ENCODE data around the gene RPE65. TPM values are rescaled to one million over a fixed set of nuclear protein-coding genes. Genes with fewer than 3 reads are reported as not detected.

Gene RPE65
- total RNA-seq, 1 experiment from 2014 or later = not detected

DNA sequence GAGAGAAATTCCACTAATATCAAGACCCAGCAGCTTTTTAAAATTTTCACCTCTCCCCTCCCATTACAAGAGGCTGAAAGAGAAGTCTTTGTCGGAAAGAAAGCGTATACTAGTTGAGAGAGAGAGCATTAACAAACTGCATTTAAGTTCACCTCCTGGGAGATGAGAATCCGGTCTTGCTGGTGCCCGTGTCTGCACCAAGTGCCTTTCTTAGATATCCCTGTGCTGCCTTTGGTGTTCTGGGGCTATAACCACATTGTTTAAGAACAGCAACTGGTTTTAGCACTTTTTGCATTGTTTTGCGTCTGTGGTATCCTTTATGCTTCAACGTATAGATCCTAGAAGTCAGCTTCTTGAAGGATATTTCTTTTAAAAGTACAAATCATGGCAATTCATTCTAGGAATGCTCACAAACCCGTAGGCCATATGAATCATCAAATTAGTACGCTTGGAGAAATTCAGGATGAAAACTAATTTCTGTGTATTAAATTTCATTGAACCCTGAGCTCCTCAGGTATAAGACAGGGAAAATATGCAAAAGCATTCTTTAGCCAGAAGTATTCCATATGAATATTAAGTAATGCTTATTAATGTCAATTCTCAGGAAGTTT is 3.4 kb upstream of the RPE65 start:
- Histone ChIP-seq H3K4me3 (ENCODE audit: low read depth in 2 of 2, low read length in 2 of 2) (no peak overlapping the region), H3K4me1 (ENCODE audit: control insufficient read depth, insufficient read depth, low read length) (no peaks in the 10 kb centered on the region), H3K27ac (ENCODE audit: low read length) (no peak overlapping the region), H3K9me3 (ENCODE audit: control insufficient read depth, insufficient read depth, low read depth, low read length) (no peaks in the 10 kb centered on the region), H3K36me3 (ENCODE audit: control insufficient read depth, insufficient read depth, low read length) (no peaks in the 10 kb centered on the region), H3K27me3 (ENCODE audit: control insufficient read depth, insufficient read depth, low read length) (peaks cover 2% of the 10 kb centered on the region; the same call in 1 of the 2 replicates)
- ATAC-seq = no peak
- intact Hi-C loops (cut with micrococcal nuclease; ENCODE audit: unreplicated experiment) (no loop called here), in situ Hi-C loops (cut with HindIII; ENCODE audit: low pct_unique_long_range_greater_than_20kb, low sequenced_read_pairs) (no loop called here)
- no peak for DNase-seq (ENCODE audit: low read depth, low spot score)
- BruUV-seq (replicated peaks) = no TSS peak
- ChIA-PET CTCF (no interaction called here), POLR2A (interaction anchor here (0.7 kb wide), 1 partner anchor 11 kb away, joined by 9 read pairs; no protein-coding TSS in a partner anchor)
- TF ChIP-seq, protein P1, sequence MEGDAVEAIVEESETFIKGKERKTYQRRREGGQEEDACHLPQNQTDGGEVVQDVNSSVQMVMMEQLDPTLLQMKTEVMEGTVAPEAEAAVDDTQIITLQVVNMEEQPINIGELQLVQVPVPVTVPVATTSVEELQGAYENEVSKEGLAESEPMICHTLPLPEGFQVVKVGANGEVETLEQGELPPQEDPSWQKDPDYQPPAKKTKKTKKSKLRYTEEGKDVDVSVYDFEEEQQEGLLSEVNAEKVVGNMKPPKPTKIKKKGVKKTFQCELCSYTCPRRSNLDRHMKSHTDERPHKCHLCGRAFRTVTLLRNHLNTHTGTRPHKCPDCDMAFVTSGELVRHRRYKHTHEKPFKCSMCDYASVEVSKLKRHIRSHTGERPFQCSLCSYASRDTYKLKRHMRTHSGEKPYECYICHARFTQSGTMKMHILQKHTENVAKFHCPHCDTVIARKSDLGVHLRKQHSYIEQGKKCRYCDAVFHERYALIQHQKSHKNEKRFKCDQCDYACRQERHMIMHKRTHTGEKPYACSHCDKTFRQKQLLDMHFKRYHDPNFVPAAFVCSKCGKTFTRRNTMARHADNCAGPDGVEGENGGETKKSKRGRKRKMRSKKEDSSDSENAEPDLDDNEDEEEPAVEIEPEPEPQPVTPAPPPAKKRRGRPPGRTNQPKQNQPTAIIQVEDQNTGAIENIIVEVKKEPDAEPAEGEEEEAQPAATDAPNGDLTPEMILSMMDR (IDR thresholded peaks at IDR 0.05) = no peak
- TF ChIP-seq POLR2AphosphoS5 (IDR thresholded peaks at IDR 0.05; ENCODE audit: low read depth, low read length) (no peak), REST (IDR thresholded peaks at IDR 0.05; ENCODE audit: insufficient read depth in 1 of 2, low read depth in 2 of 2, low read length in 1 of 2) (no peak), SIN3A (IDR thresholded peaks at IDR 0.05; ENCODE audit: borderline replicate concordance, insufficient read depth, low read depth, low read length) (no peak), TCF7L2 (IDR thresholded peaks at IDR 0.05; ENCODE audit: low read depth, low read length) (no peak)

- H3K27ac ChIP-seq (ENCODE audit: low read length) = no peak overlapping the region
- CTCF ChIA-PET = interaction anchor here (0.5 kb wide), 1 partner anchor 954 kb away, joined by 3 read pairs; no protein-coding TSS in a partner anchor
- intact Hi-C loops (cut with micrococcal nuclease; ENCODE audit: unreplicated experiment) = loop anchor here (10.0 kb wide), 1 partner anchor 104 kb away; no protein-coding TSS in a partner anchor
These were observed 1.4 kb downstream of the RPE65 start for GRCh38 chr1:68448365-68448764.

More at GRCh38 chr1:68448365-68448764, 1.4 kb downstream of the RPE65 start:
- no peaks in the 10 kb centered on the region for H3K9me3 ChIP-seq (ENCODE audit: control insufficient read depth, insufficient read depth, low read depth, low read length)
- no peaks in the 10 kb centered on the region for H3K4me1 ChIP-seq (ENCODE audit: control insufficient read depth, insufficient read depth, low read length)
- BruUV-seq (replicated peaks) = no TSS peak
- DNase-seq (ENCODE audit: low read depth, low spot score) (no peak), ATAC-seq (no peak)
- peaks cover 2% of the 10 kb centered on the region for H3K27me3 ChIP-seq (ENCODE audit: control insufficient read depth, insufficient read depth, low read length)
- in situ Hi-C loops (cut with HindIII; ENCODE audit: low pct_unique_long_range_greater_than_20kb, low sequenced_read_pairs) = no loop called here
- no peak overlapping the region for H3K4me3 ChIP-seq (ENCODE audit: low read depth in 2 of 2, low read length in 2 of 2)
- TF ChIP-seq POLR2AphosphoS5 (IDR thresholded peaks at IDR 0.05; ENCODE audit: low read depth, low read length) (no peak), REST (IDR thresholded peaks at IDR 0.05; ENCODE audit: insufficient read depth in 1 of 2, low read depth in 2 of 2, low read length in 1 of 2) (no peak), SIN3A (IDR thresholded peaks at IDR 0.05; ENCODE audit: borderline replicate concordance, insufficient read depth, low read depth, low read length) (no peak), TCF7L2 (IDR thresholded peaks at IDR 0.05; ENCODE audit: low read depth, low read length) (no peak)
- TF ChIP-seq, protein P1 (IDR thresholded peaks at IDR 0.05) = no peak
- no peaks in the 10 kb centered on the region for H3K36me3 ChIP-seq (ENCODE audit: control insufficient read depth, insufficient read depth, low read length)
- POLR2A ChIA-PET = no interaction called here
